Astrocyte (in vitro differentiated cells and primary cell): ENCODE data around the gene ATL2. TPM values are rescaled to one million over a fixed set of nuclear protein-coding genes. Genes with fewer than 3 reads are reported as not detected.

ENCODE experiments used
- DNase-seq: peaks from one replicate; pipeline ENCODE4 v3.0.0-alpha.2; 2010; ENCODE audit warnings: low read depth
- FAIRE-seq: peaks from 2 replicates; lab custom pipeline; 2011; peaks lifted over from hg19 to GRCh38; lab: Jason Lieb, UNC
- H2AFZ ChIP-seq: 2 replicates; pipeline ENCODE4 v1.6.0; 2012; ENCODE audit warnings: low read depth, low read length, inconsistent platforms
- H3K27ac ChIP-seq: 2 replicates; pipeline ENCODE4 v1.5.1; 2011; ENCODE audit warnings: low read depth, low read length, inconsistent platforms
- H3K27me3 ChIP-seq: 2 replicates; pipeline ENCODE4 v1.6.0; 2011; ENCODE audit warnings: low read length, inconsistent platforms; ENCODE audit not compliant: insufficient read depth
- H3K36me3 ChIP-seq: 2 replicates; pipeline ENCODE4 v1.5.1; 2011; ENCODE audit warnings: low read length, inconsistent platforms; ENCODE audit not compliant: insufficient read depth
- H3K4me1 ChIP-seq: 2 replicates; pipeline ENCODE4 v1.5.1; 2011; ENCODE audit warnings: low read length, inconsistent platforms; ENCODE audit not compliant: insufficient read depth
- H3K4me2 ChIP-seq: 2 replicates; pipeline ENCODE4 v1.6.0; 2012; ENCODE audit warnings: low read length, inconsistent platforms
- H3K4me3 ChIP-seq: 2 replicates; pipeline ENCODE4 v1.5.1; 2011; ENCODE audit warnings: low read depth, mild to moderate bottlenecking, low read length, inconsistent platforms; ENCODE audit not compliant: insufficient read depth
- H3K79me2 ChIP-seq: 2 replicates; pipeline ENCODE4 v1.6.0; 2012; ENCODE audit warnings: mild to moderate bottlenecking, low read length, inconsistent platforms; ENCODE audit not compliant: insufficient read depth
- H3K9ac ChIP-seq: 2 replicates; pipeline ENCODE4 v1.6.0; 2012; ENCODE audit warnings: mild to moderate bottlenecking, low read length, inconsistent platforms
- H3K9me3 ChIP-seq: 2 replicates; pipeline ENCODE4 v1.5.1; 2012; ENCODE audit warnings: low read depth, mild to moderate bottlenecking, low read length, inconsistent platforms; ENCODE audit not compliant: insufficient read depth
- H4K20me1 ChIP-seq: 2 replicates; pipeline ENCODE4 v1.6.0; 2012; ENCODE audit warnings: low read length, inconsistent platforms; ENCODE audit not compliant: insufficient read depth
- H3K27ac Mint-ChIP-seq: one replicate; pipeline ENCODE4 v1.8.0; 2021; ENCODE audit warnings: mild to moderate bottlenecking, mixed read lengths; ENCODE audit not compliant: unreplicated experiment
- H3K27me3 Mint-ChIP-seq: one replicate; pipeline ENCODE4 v1.8.0; 2021; ENCODE audit warnings: low read depth, mixed read lengths; ENCODE audit not compliant: unreplicated experiment
- H3K36me3 Mint-ChIP-seq: one replicate; pipeline ENCODE4 v1.8.0; 2021; ENCODE audit warnings: low read depth, mixed read lengths; ENCODE audit not compliant: unreplicated experiment
- H3K4me1 Mint-ChIP-seq: one replicate; pipeline ENCODE4 v1.8.0; 2021; ENCODE audit warnings: low read depth, mixed read lengths; ENCODE audit not compliant: unreplicated experiment
- H3K4me3 Mint-ChIP-seq: one replicate; pipeline ENCODE4 v1.8.0; 2021; ENCODE audit warnings: mild to moderate bottlenecking, moderate library complexity, mixed read lengths; ENCODE audit not compliant: unreplicated experiment
- H3K9me3 Mint-ChIP-seq: one replicate; pipeline ENCODE4 v1.8.0; 2021; ENCODE audit warnings: mild to moderate bottlenecking, mixed read lengths; ENCODE audit not compliant: unreplicated experiment
- EZH2 ChIP-seq: IDR thresholded peaks from 2 replicates; pipeline ENCODE4 v1.6.1; 2012; ENCODE audit warnings: mild to moderate bottlenecking, low read length, inconsistent platforms; ENCODE audit not compliant: insufficient read depth
- total RNA-seq: library from RNA; stranded (reverse); gene quantifications from 2 replicates; pipeline ENCODE4 v1.2.1, GENCODE V29; 2021
- TF ChIP-seq, protein P1 (sequence below): IDR thresholded peaks from 2 replicates; pipeline ENCODE4 v1.5.1; 2011; ENCODE audit warnings: low read depth, mild to moderate bottlenecking, inconsistent platforms, low read length, moderate library complexity; ENCODE audit not compliant: insufficient read depth

ATL2 gene
- total RNA-seq, 1 donor from 2014 or later = 34.9 TPM

- Mint-ChIP-seq H3K4me3 (no peak overlapping the region), H3K27ac (no peak overlapping the region), H3K4me1 (no peaks in the 10 kb centered on the region), H3K27me3 (no peaks in the 10 kb centered on the region), H3K9me3 (no peaks in the 10 kb centered on the region), H3K36me3 (peaks cover 7% of the 10 kb centered on the region)
- Histone ChIP-seq H3K9me3 (no peaks in the 10 kb centered on the region), H3K4me3 (no peak overlapping the region), H3K4me2 (no peak overlapping the region), H2AFZ (no peak overlapping the region), H3K27me3 (no peaks in the 10 kb centered on the region), H3K4me1 (no peaks in the 10 kb centered on the region), H3K36me3 (peaks cover 20% of the 10 kb centered on the region), H3K9ac (no peak overlapping the region), H4K20me1 (peaks cover 3% of the 10 kb centered on the region), H3K27ac (no peak overlapping the region), H3K79me2 (no peaks in the 10 kb centered on the region)
- DNase-seq (peak; percentile 23), FAIRE-seq (no peak)
- no peak for TF ChIP-seq EZH2
- TF ChIP-seq, protein P1, sequence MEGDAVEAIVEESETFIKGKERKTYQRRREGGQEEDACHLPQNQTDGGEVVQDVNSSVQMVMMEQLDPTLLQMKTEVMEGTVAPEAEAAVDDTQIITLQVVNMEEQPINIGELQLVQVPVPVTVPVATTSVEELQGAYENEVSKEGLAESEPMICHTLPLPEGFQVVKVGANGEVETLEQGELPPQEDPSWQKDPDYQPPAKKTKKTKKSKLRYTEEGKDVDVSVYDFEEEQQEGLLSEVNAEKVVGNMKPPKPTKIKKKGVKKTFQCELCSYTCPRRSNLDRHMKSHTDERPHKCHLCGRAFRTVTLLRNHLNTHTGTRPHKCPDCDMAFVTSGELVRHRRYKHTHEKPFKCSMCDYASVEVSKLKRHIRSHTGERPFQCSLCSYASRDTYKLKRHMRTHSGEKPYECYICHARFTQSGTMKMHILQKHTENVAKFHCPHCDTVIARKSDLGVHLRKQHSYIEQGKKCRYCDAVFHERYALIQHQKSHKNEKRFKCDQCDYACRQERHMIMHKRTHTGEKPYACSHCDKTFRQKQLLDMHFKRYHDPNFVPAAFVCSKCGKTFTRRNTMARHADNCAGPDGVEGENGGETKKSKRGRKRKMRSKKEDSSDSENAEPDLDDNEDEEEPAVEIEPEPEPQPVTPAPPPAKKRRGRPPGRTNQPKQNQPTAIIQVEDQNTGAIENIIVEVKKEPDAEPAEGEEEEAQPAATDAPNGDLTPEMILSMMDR = peak; percentile 76
Observed at GRCh38 chr2:38315707-38316333, 61.3 kb downstream of the ATL2 start.

GRCh38 chr2:38308821-38309220 is 68.3 kb downstream of the ATL2 start:
- Histone ChIP-seq H3K36me3 (peaks cover 19% of the 10 kb centered on the region), H3K4me1 (no peaks in the 10 kb centered on the region), H3K9ac (no peak overlapping the region), H3K79me2 (no peaks in the 10 kb centered on the region), H3K9me3 (no peaks in the 10 kb centered on the region), H3K27ac (no peak overlapping the region), H3K27me3 (no peaks in the 10 kb centered on the region), H4K20me1 (peaks cover 9% of the 10 kb centered on the region), H3K4me3 (no peak overlapping the region), H2AFZ (no peak overlapping the region), H3K4me2 (no peak overlapping the region)
- TF ChIP-seq, protein P1 = no peak
- TF ChIP-seq EZH2 = no peak
- Mint-ChIP-seq H3K27ac (no peak overlapping the region), H3K36me3 (peaks cover 16% of the 10 kb centered on the region), H3K9me3 (no peaks in the 10 kb centered on the region), H3K27me3 (no peaks in the 10 kb centered on the region), H3K4me1 (no peaks in the 10 kb centered on the region), H3K4me3 (no peak overlapping the region)
- FAIRE-seq (no peak), DNase-seq (no peak)

GRCh38 chr2:38301969-38302702 is 74.9 kb downstream of the ATL2 start:
- no peak overlapping the region for H3K9ac ChIP-seq
- no peak for TF ChIP-seq EZH2
- TF ChIP-seq, protein P1 = no peak
- peaks cover 16% of the 10 kb centered on the region for H3K36me3 ChIP-seq
- H4K20me1 ChIP-seq = peaks cover 20% of the 10 kb centered on the region
- Mint-ChIP-seq H3K4me3 (no peak overlapping the region), H3K36me3 (peaks cover 3% of the 10 kb centered on the region), H3K4me1 (peaks cover 4% of the 10 kb centered on the region), H3K27ac (no peak overlapping the region), H3K27me3 (no peaks in the 10 kb centered on the region), H3K9me3 (no peaks in the 10 kb centered on the region)
- H3K27ac ChIP-seq = no peak overlapping the region
- H3K4me1 ChIP-seq = no peaks in the 10 kb centered on the region
- H3K27me3 ChIP-seq = no peaks in the 10 kb centered on the region
- H3K4me3 ChIP-seq = no peak overlapping the region
- FAIRE-seq = no peak
- no peak overlapping the region for H2AFZ ChIP-seq
- no peak overlapping the region for H3K4me2 ChIP-seq
- H3K9me3 ChIP-seq = no peaks in the 10 kb centered on the region
- DNase-seq = no peak
- H3K79me2 ChIP-seq = peaks cover 9% of the 10 kb centered on the region
